H9 (cell line): Measurements from ENCODE around the gene CACNA1I. TPM values are rescaled to one million over a fixed set of nuclear protein-coding genes. Genes with fewer than 3 reads are reported as not detected.
A peak's percentile ranks its signal among the peaks of the same experiment; 100 is the strongest.

Experiments
- DNase-seq: peaks from one replicate; pipeline ENCODE4 v3.0.0-alpha.2; 2017
- H2AFZ ChIP-seq: one replicate; pipeline ENCODE4 v1.6.1; 2013; ENCODE audit warnings: mild to moderate bottlenecking, low read length, control low read depth, moderate library complexity
- H2AK5ac ChIP-seq: 2 replicates; pipeline ENCODE4 v1.6.1; 2013; ENCODE audit warnings: low read length, control low read depth, mixed read lengths; ENCODE audit not compliant: insufficient read length
- H2BK120ac ChIP-seq: one replicate; pipeline ENCODE4 v1.6.1; 2013; ENCODE audit warnings: low read depth, mild to moderate bottlenecking, low read length, control low read depth, inconsistent platforms; ENCODE audit not compliant: poor library complexity, severe bottlenecking
- H2BK12ac ChIP-seq: 2 replicates; pipeline ENCODE4 v1.6.1; 2013; ENCODE audit warnings: low read length, control low read depth, mixed read lengths, low read depth; ENCODE audit not compliant: insufficient read length
- H2BK15ac ChIP-seq: 2 replicates; pipeline ENCODE4 v1.6.1; 2013; ENCODE audit warnings: low read depth, low read length, control low read depth
- H2BK20ac ChIP-seq: one replicate; pipeline ENCODE4 v1.6.1; 2013; ENCODE audit warnings: low read depth, mild to moderate bottlenecking, low read length, control low read depth, inconsistent platforms; ENCODE audit not compliant: poor library complexity, severe bottlenecking
- H2BK5ac ChIP-seq: 2 replicates; pipeline ENCODE4 v1.6.1; 2013; ENCODE audit warnings: low read length, control low read depth, mixed read lengths; ENCODE audit not compliant: insufficient read length
- H3K14ac ChIP-seq: 2 replicates; pipeline ENCODE4 v1.6.1; 2013; ENCODE audit warnings: low read length, control low read depth; ENCODE audit not compliant: insufficient read depth
- H3K18ac ChIP-seq: 2 replicates; pipeline ENCODE4 v1.6.1; 2013; ENCODE audit warnings: low read depth, mild to moderate bottlenecking, mixed read lengths, low read length, control low read depth; ENCODE audit not compliant: insufficient read length
- H3K23ac ChIP-seq: 2 replicates; pipeline ENCODE4 v1.6.1; 2013; ENCODE audit warnings: low read length, control low read depth, mixed read lengths, low read depth; ENCODE audit not compliant: insufficient read length
- H3K23me2 ChIP-seq: 2 replicates; pipeline ENCODE4 v1.6.1; 2013; ENCODE audit warnings: low read depth, mild to moderate bottlenecking, mixed read lengths, low read length, control low read depth; ENCODE audit not compliant: insufficient read length, poor library complexity, severe bottlenecking
- H3K27ac ChIP-seq: 2 replicates; pipeline ENCODE4 v1.5.1; 2013; ENCODE audit warnings: low read length, control low read depth, mixed read lengths, low read depth; ENCODE audit not compliant: insufficient read length
- H3K27me3 ChIP-seq: 2 replicates; pipeline ENCODE4 v1.6.1; 2013; ENCODE audit warnings: low read length, control low read depth, inconsistent platforms; ENCODE audit not compliant: insufficient read depth
- H3K4ac ChIP-seq: 2 replicates; pipeline ENCODE4 v1.6.1; 2013; ENCODE audit warnings: low read depth, mild to moderate bottlenecking, control low read depth, inconsistent platforms, low read length, moderate library complexity
- H3K4me1 ChIP-seq: 2 replicates; pipeline ENCODE4 v1.6.1; 2013; ENCODE audit warnings: low read length, control low read depth, inconsistent platforms; ENCODE audit not compliant: insufficient read depth
- H3K4me2 ChIP-seq: 2 replicates; pipeline ENCODE4 v1.6.1; 2013; ENCODE audit warnings: low read length, control low read depth, mixed read lengths; ENCODE audit not compliant: insufficient read length, insufficient read depth
- H3K56ac ChIP-seq: 2 replicates; pipeline ENCODE4 v1.6.1; 2013; ENCODE audit warnings: low read depth, mild to moderate bottlenecking, mixed read lengths, low read length, control low read depth; ENCODE audit not compliant: insufficient read length
- H3K79me1 ChIP-seq: 2 replicates; pipeline ENCODE4 v1.6.1; 2013; ENCODE audit warnings: low read depth, mild to moderate bottlenecking, moderate library complexity, low read length, control low read depth, inconsistent platforms; ENCODE audit not compliant: insufficient read depth, poor library complexity, severe bottlenecking
- H3K79me2 ChIP-seq: 2 replicates; pipeline ENCODE4 v1.6.1; 2013; ENCODE audit warnings: low read length, control low read depth, inconsistent platforms; ENCODE audit not compliant: insufficient read depth
- H3K9ac ChIP-seq: 2 replicates; pipeline ENCODE4 v1.6.1; 2013; ENCODE audit warnings: low read length, control low read depth, mixed read lengths; ENCODE audit not compliant: insufficient read length; ENCODE audit errors: extremely low read depth
- H3K9me3 ChIP-seq: one replicate; pipeline ENCODE4 v1.6.1; 2013; ENCODE audit warnings: low read depth, low read length, inconsistent platforms; ENCODE audit not compliant: control insufficient read depth
- H3T11ph ChIP-seq: one replicate; pipeline ENCODE4 v1.6.1; 2013; ENCODE audit warnings: mild to moderate bottlenecking, low read length, control low read depth, inconsistent platforms
- H4K20me1 ChIP-seq: one replicate; pipeline ENCODE4 v1.6.1; 2013; ENCODE audit not compliant: control insufficient read depth, insufficient read length, insufficient read depth
- H4K5ac ChIP-seq: 2 replicates; pipeline ENCODE4 v1.6.1; 2013; ENCODE audit warnings: low read depth, mild to moderate bottlenecking, mixed read lengths, low read length, control low read depth; ENCODE audit not compliant: insufficient read length
- H4K8ac ChIP-seq: replicated peaks from 2 replicates; pipeline ENCODE4 v1.6.1; 2013; ENCODE audit warnings: low read length, control low read depth, mixed read lengths, low read depth; ENCODE audit not compliant: insufficient read length
- H4K91ac ChIP-seq: 2 replicates; pipeline ENCODE4 v1.6.1; 2013; ENCODE audit warnings: low read depth, mild to moderate bottlenecking, moderate library complexity, mixed read lengths, low read length, control low read depth; ENCODE audit not compliant: insufficient read length
- H3K27ac Mint-ChIP-seq, 3 experiments: 2 replicates in 2 of 3; 3 replicates in 1 of 3; pipeline ENCODE4 v1.8.0; 2020 to 2021; ENCODE audit warnings: mixed read lengths in 3 of 3, mild to moderate bottlenecking in 1 of 3, moderate library complexity in 1 of 3
- H3K27me3 Mint-ChIP-seq: 2 replicates; pipeline ENCODE4 v1.8.0; 2021; ENCODE audit warnings: low read depth, mild to moderate bottlenecking, moderate library complexity, mixed read lengths
- H3K36me3 Mint-ChIP-seq, 3 experiments: 2 replicates in 2 of 3; 3 replicates in 1 of 3; pipeline ENCODE4 v1.8.0; 2020 to 2021; ENCODE audit warnings: low read depth in 3 of 3, mixed read lengths in 3 of 3; ENCODE audit not compliant: insufficient read depth in 1 of 3
- H3K4me1 Mint-ChIP-seq, 2 experiments: 2 replicates each; pipeline ENCODE4 v1.8.0; 2020; ENCODE audit warnings: mixed read lengths in 2 of 2
- H3K4me3 Mint-ChIP-seq, 2 experiments: 2 replicates in 1 of 2; 3 replicates in 1 of 2; pipeline ENCODE4 v1.8.0; 2020 to 2021; ENCODE audit warnings: mild to moderate bottlenecking in 2 of 2, mixed read lengths in 2 of 2, moderate library complexity in 1 of 2
- H3K9me3 Mint-ChIP-seq, 2 experiments: 2 replicates in 1 of 2; 3 replicates in 1 of 2; pipeline ENCODE4 v1.8.0; 2020; ENCODE audit warnings: mild to moderate bottlenecking in 2 of 2, mixed read lengths in 2 of 2, moderate library complexity in 1 of 2
- WGBS: extraction: QIAGEN DNeasy Blood & Tissue Kit; methylation state at CpG from one replicate; pipeline ENCODE4 v1.1.7; 2013; ENCODE audit warnings: missing lambda C conversion rate, low lambda C conversion rate, mixed read lengths; ENCODE audit not compliant: insufficient read length; ENCODE audit errors: extremely low coverage; 5-methylcytosine and 5-hydroxymethylcytosine counted together
- total RNA-seq: library from RNA; stranded (reverse); gene quantifications from 2 replicates; pipeline ENCODE4 v1.2.1, GENCODE V29; 2021
- TF ChIP-seq, protein P1 (sequence below): fragments of 200-600 bp; sonication (generic); conservative IDR thresholded peaks from 3 replicates; pipeline ENCODE4 v1.8.0; 2021; ENCODE audit warnings: antibody characterized with exemption, mild to moderate bottlenecking

Gene CACNA1I
- total RNA-seq, 1 experiment from 2014 or later, result 0.50 TPM

DNA sequence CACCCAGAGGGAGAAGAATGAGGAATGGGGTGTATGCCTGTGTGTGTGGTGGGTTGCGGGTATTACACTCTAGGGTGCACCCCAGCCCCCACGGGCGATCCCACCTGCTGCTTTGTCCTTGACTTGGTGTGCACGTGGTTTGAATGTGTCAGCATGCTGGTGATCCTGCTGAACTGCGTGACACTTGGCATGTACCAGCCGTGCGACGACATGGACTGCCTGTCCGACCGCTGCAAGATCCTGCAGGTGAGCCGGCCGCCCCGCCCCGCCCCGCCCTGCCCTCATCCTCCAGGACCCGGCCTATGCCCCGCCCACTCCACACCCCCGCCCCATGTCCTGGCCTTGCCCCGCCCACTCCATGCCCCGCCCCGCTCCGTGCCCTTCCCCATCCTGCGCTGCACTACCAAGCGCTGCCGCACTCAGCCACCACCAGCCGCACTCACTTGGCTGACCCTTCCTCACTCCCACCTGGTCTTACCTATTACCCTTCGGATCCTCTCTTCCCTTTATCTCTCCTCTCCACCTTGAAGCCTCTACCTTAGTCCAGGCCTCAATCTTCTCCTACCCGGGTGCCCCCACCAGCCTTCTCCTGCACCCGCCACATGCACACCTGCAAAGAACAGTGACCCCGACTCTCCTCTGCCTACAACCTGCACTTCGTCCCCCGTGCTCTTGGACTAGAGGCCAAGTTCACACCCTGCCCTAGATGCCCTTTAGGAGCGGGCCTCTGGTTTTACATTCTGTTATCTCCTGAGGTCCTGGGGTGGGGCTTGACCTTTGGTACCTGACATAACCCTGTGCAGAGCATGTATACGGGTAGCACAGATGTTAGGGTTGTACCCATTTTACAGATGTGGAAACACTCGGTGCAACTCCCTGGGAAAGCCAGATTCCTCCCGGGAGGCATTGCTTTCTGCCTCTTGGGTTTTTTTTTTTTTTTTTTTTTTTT is 27.7 kb downstream of the CACNA1I start:
- Mint-ChIP-seq H3K36me3 (peaks cover 0 to 3% (median 0%) of the 10 kb centered on the region in 3 experiments; a peak in 1 of 7 replicates), H3K27ac (peak overlapping the region in 1 of 3 experiments; percentile 44; a peak in 1 of 7 replicates), H3K9me3 (peaks cover 6 to 10% of the 10 kb centered on the region in 2 experiments; a peak in 4 of 5 replicates), H3K27me3 (peaks cover 56% of the 10 kb centered on the region), H3K4me3 (peak overlapping the region; percentile 34 to 61; a peak in 4 of 5 replicates), H3K4me1 (peaks cover 11 to 32% of the 10 kb centered on the region in 2 experiments)
- Histone ChIP-seq H3K27me3 (no peaks in the 10 kb centered on the region), H4K20me1 (no peaks in the 10 kb centered on the region), H3K9me3 (no peaks in the 10 kb centered on the region), H2BK120ac (no peak overlapping the region), H4K5ac (no peak overlapping the region), H4K91ac (no peak overlapping the region), H2BK15ac (no peak overlapping the region), H3K56ac (no peak overlapping the region), H3K79me2 (no peaks in the 10 kb centered on the region), H3T11ph (no peak overlapping the region), H3K14ac (no peak overlapping the region), H3K18ac (no peak overlapping the region), H3K4ac (no peak overlapping the region), H2BK20ac (no peak overlapping the region), H3K9ac (no peak overlapping the region), H2AK5ac (no peak overlapping the region), H4K8ac (no peak overlapping the region), H2BK12ac (no peak overlapping the region), H3K79me1 (no peaks in the 10 kb centered on the region), H3K23me2 (no peaks in the 10 kb centered on the region), H2AFZ (no peak overlapping the region), H3K4me1 (no peaks in the 10 kb centered on the region), H3K27ac (no peak overlapping the region), H3K23ac (no peak overlapping the region), H2BK5ac (no peak overlapping the region), H3K4me2 (peak overlapping the region; percentile 58)
- DNase-seq, result peak; percentile 95
- no CpG with 5 or more reads among the region's 36 CpGs for WGBS
- TF ChIP-seq, protein P1, sequence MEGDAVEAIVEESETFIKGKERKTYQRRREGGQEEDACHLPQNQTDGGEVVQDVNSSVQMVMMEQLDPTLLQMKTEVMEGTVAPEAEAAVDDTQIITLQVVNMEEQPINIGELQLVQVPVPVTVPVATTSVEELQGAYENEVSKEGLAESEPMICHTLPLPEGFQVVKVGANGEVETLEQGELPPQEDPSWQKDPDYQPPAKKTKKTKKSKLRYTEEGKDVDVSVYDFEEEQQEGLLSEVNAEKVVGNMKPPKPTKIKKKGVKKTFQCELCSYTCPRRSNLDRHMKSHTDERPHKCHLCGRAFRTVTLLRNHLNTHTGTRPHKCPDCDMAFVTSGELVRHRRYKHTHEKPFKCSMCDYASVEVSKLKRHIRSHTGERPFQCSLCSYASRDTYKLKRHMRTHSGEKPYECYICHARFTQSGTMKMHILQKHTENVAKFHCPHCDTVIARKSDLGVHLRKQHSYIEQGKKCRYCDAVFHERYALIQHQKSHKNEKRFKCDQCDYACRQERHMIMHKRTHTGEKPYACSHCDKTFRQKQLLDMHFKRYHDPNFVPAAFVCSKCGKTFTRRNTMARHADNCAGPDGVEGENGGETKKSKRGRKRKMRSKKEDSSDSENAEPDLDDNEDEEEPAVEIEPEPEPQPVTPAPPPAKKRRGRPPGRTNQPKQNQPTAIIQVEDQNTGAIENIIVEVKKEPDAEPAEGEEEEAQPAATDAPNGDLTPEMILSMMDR, result peak; percentile 15; the same call in 1 of the 3 replicates
